GM18519 (cell line): ENCODE results near the gene IL22RA2.

Experiments
- ATAC-seq: cut with Tn5 transposase; IDR thresholded peaks from one replicate; pipeline ENCODE4 v1.9.1; 2021; ENCODE audit warnings: mild to moderate bottlenecking, moderate library complexity; ENCODE audit not compliant: unreplicated experiment, low FRiP score

The IL22RA2 gene

DNA sequence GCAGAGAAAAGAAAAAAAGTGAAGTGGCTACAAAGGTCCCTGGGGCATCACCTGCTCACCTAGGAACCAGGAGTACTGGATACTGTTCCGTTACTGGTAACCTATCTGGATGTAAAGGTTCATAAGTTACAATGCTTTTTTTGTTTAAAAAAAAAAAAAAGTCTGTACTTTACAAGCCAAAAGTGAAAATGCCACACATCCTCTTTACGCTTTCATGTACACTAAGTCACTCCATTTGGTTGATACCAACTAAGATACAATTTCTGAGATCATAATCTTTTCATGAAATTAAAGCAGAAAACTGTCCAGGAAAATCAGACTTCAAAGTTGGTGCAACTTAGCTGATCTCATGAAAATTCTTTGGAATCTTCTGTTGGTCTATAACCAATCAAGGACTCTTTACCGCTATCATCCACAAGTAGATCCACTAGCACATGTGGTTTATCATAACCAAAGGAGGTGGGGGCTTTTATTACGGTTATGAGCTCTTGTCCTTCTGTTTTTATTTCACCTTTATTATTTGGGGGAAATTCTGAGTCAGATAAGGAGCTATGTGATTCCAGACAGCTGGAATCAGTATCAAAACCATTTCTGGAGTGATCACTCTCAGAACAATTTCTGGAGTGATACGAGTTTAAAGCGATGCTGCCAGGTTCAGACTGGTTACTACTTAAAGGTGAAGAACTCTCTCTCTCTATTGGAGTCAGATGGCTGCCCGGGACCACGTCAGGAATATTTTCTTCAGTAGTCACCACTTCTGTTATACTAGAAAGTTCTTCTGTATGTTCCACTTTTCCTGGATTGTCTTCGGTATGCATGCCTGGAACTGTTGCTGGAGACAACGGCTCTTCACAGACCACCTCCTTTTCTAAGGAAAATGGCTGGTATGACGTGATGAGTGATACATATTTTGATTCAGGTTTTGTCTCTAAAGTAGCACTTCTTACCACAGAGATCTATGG, 24.5 kb upstream of the IL22RA2 start:
- ATAC-seq: no peak

DNA sequence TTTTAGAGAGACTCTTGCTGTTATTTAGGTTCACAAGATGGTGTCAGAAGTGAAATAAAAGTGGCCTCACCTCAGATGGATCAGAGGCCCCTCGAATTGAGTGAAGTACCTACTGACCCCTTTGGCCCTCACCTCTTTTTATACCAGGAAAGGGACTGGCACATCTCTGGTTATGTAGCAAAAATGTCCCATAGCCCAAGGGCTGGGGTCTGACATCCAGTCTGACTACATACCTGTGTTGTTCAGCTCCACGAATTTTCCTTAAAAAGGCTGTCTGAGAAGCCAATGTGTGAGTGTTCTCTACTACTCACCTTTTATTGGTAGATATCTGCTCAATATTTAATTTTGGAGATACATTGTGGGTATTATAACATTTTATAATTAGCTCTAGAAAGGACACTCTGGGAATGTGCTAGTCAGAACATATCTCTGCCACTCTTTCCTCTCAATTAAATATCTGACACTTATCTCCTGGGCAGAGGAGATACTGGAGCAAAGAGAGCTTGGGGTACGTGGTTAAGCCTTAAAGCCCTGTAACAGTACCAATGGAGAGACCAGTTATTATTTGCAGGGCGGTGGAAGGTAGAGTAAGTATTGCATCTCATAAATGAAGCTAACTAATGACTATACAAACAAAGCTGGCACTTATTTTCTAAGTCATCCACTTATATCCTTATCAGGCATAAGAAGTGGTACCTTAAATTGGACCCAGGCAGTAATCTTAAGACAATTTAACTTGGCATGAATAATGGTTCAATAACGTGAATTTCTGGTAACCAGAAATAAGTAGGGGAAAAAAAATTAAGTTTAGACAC, 20.0 kb upstream of the IL22RA2 start:
- no peak for ATAC-seq

DNA sequence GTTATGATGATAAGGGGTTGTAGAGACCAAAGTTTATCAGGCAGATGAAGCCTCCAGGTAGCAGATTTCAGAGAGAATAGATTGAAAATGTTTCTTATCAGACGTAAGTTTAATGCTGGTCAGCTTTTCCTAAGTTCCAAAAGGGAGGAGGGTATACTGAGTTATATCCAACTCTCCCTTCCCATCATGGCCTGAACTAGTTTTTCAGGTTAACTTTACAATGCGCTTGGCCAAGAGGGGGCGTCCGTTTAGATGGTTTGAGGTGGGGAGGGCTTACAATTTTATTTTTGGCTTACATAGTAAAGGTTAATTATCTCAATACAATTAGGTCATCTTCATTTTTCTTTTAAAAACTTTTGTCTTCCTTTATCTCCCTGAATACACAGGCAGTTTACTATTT, 19.4 kb upstream of the IL22RA2 start:
- no peak for ATAC-seq

DNA sequence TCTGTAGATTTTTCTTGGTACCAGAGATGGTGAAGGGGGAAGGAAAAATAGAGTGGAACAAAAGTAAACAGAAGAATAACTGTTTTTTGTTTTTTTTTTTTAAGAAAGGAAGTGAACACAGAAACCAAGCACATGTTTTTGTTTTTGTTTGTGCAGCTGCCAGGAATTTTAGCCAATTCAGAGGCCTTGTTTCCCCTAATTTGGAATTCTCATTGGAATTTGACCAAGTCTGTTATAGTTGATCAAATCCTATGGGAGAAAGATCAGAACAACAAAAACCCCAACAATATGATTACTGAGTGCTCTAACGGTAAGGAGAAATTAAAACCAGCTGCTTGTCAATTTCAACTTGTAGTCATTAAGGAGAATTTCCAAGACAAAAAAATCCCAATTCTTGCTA, 18.2 kb upstream of the IL22RA2 start:
- ATAC-seq: no peak

DNA sequence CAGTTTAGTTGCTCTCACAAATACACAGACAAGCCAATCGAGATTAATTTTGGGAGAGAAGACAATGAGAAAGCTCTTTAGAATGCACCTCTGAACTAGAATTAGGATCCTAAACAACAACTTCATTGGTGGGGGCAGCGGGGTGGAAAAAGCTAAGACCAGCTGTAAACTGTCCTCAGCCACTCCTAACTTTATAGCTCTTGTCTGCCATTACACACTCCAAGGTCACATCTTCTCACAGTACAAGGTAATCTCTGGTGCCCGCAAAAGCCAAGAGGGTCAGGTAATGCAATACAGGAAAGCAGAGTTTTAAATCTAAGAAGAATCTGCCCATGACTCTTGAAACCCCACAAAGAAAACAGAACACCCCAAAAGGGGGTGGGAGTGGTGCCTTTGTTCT, 17.8 kb upstream of the IL22RA2 start:
- no peak for ATAC-seq

DNA sequence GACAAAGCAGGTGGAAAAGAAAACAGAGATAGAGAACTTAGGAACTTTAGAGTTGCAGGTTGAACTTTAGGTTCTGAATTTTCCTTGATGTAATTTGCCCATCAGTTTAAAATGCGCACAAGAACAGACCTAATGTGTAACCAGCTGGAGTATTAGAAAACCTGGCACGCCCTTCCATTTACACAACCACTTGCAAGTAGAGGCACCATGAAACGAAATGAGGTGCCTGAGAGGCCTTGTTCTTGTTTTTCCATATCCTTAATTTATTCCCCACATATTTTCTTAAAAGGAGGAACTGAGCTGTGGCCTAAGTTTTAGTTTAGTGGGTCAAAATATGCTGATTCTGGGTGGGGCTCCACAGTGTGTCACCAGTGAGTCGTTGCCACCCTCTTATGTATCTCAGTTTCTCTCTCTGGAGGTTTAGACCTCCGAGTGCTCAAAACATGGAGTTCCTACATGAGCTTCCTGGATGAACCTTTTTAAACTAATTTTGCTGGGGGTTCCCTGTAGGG, 17.2 kb upstream of the IL22RA2 start:
- no peak for ATAC-seq

DNA sequence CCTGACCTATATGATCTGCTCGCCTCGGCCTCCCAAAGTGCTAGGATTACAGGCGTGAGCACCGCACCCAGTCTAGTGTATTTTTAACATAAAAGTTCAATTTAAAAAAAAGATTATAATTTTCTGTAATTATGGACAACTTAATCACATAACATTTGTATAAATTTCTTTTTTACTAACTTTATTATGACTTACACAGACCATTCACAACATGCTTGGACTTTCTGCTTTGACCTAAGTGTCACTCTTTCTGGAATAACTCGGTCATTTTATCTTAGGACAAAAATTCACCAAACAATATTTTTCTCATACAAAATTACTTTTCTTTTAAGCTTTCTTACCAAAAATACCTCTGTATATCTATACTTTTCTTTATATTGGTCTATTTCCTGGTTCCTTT, 15.4 kb upstream of the IL22RA2 start:
- no peak for ATAC-seq

DNA sequence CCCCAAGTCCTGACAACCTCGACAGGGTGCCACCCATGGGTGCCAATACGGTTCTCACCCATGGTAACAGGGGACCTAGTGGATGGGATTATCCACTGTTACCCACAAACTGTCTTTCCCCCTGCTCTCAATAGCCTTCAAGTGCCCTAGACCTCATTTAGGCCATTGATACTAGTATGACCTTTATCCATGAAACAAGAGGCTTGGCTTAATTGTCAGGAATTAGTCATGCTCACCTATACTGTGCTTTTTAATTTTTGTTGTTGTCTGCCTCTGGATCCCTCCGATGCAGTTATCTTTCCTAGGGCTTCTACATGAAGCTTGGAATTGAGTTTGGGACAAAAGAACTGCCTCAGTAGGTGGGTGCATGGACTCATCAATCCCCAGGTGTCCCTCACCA, 11.8 kb upstream of the IL22RA2 start:
- ATAC-seq: no peak

DNA sequence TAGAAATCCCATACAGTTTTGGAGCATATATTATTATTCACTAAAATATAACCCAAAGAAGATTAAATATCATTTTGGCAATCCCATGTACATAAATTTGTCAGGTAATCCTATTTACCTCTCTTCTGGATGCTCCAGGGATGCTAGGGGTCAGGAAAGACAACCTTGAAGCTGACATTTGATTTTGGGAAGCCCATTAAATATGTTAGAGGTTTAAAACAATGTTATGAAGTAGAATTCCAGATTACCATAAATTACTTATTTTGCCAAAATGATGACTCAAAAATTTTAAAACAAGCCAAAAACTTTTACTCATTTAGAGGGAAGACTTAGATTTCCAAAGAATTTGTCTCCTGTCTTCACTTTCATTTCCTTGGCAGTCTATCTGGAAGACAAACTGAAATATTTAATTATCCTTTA, 9.2 kb upstream of the IL22RA2 start:
- no peak for ATAC-seq

DNA sequence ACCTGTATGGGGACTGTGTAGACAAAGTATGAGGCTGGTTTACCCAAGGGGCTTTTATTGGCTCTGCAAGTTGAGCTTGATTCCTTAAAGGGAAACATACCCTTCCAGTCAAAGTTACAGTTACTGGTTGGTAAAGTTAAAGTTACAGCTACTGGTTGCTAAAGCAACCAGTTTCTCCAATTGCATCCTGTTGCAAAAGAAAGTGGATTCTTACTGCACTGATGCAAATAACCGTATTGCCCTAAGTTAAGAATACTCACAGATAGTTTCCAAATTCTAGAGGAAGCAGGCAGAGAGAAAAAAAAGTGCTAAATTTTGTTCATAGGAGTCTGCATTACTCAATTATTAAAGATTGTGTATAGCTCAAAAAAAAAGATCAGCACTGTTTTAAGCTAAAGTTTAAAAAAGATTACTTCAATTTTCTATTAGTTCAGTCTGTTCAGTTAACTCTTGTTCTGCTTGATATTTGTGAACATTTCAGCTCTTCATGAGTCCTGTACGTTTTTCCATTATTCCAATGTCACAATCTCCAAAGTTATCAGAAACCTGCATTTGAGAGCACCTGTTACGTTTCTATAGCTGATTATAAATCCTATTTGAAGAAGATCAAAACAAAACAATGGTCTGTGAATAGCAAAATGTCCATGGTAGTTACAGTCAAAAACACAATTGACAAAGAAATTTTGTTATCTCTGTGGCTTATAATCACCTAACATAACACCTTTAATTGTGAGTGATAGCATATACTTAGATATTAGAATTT, 8.6 kb upstream of the IL22RA2 start:
- no peak for ATAC-seq

DNA sequence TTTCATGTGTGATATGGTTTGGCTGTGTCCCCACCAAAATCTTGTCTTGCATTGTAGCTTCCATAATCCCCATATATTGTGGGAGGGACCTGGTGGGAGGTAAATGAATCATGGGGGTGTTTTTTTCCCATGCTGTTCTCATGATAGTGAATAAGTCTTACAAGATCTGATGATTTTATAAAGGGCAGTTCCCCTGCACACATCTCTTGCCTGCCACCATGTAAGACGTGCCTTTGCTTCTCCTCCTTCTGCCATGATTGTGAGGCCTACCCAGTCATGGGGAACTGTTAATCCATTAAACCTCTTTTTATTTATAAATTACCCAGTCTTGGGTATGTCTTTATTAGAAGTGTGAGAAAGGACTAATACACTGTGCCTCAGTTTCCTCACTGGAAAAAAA, 4.2 kb upstream of the IL22RA2 start:
- ATAC-seq: no peak

DNA sequence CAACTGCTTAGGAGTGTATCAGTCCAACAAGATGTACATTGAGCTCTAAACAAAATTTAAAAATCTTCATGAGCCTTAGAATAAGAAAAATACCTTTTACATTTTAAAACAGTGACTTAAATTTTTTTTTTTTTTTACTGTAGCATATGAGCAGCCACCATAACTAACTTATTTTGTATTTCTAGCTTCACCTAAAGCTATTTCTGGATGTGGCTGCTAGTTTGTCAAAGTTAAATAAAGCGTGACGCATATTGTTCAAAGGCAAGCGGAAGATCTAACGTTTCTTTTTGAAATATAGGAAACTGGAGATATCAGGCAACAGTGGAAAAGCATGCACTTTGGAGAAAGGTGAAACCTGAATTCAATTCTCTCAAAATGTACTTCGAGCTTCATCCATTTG, 3.3 kb upstream of the IL22RA2 start:
- ATAC-seq: no peak

DNA sequence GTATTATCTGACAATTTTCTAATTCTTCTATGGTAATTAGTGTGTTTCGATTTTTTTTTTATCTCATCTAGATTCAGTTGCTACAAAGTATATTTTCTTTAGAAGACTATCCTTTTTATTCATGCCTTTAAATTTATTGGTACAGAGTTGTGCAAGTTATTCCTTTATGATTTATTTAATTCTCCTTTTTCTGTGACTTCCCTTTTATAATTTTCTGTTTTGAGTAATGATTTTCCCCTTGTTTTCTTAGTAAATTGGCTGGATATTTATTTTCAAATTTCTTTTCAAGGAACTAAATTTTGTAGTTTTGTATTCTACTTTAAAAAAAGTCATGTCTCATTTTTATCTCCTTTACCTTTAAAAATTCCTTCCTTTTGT, 2.4 kb upstream of the IL22RA2 start:
- ATAC-seq: no peak

DNA sequence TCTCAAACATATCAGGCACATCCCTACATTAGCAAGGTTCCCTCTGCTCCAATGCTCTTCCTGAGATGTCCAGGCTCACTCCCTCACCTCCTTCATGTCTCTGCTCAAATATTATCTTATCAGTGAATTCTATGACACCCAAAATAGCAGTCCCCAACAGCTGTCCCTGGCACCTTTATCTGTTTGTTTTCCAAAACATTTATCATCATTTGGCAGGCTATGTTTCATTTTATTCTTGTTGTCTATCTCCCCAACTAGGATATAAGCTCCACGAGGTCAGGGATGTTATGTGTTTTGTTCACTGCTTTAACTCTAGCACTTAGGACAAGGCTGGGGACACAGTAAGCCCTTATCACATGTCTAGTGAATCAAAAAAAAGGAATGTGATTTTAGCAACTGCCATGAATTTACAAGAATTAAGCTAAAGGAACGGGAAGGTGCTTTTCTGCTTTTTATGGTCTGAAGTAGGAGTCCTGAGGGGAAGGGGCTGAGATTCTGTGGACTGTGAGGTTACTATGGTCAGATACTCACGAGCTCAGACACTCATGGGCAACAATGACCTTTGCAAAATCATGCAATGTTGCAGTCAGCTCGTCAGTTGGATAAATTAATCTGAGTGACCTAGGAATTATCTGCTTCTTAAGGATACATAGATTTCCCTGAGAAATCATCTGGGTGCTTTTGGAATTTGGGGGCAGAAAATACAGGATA, 1.9 kb upstream of the IL22RA2 start:
- no peak for ATAC-seq

DNA sequence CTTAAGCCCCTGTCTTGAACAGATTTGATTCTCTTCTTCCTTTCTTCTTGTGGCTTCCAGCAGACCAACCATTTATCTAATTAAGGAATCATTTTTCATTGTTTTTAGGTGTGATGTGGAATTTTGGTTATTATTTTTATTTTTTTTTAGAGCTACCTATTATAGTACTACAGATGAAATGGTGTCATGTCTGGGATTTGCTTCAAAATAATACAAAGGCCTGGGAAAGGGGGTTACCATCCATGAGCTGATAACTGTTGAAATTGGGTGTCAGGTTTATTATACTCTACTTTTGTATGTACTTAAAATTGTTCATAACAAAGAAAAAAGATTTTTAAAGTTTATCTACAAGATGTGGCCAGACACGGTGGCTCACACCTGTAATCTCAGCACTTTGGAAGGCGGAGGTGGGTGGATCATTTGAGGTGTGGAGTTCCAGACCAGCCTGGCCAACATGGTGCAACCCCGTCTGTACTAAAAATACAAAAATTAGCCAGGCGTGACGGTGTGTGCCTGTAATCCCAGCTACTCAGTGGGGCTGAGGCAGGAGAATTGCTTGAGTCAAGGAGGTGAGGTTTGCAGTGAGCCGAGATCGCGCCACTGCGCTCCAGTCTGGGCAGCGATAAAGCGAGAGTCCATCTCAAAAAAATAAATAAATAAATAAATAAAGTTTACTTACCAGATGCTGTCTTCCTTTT, 561 bp downstream of the IL22RA2 start:
- no peak for ATAC-seq

DNA sequence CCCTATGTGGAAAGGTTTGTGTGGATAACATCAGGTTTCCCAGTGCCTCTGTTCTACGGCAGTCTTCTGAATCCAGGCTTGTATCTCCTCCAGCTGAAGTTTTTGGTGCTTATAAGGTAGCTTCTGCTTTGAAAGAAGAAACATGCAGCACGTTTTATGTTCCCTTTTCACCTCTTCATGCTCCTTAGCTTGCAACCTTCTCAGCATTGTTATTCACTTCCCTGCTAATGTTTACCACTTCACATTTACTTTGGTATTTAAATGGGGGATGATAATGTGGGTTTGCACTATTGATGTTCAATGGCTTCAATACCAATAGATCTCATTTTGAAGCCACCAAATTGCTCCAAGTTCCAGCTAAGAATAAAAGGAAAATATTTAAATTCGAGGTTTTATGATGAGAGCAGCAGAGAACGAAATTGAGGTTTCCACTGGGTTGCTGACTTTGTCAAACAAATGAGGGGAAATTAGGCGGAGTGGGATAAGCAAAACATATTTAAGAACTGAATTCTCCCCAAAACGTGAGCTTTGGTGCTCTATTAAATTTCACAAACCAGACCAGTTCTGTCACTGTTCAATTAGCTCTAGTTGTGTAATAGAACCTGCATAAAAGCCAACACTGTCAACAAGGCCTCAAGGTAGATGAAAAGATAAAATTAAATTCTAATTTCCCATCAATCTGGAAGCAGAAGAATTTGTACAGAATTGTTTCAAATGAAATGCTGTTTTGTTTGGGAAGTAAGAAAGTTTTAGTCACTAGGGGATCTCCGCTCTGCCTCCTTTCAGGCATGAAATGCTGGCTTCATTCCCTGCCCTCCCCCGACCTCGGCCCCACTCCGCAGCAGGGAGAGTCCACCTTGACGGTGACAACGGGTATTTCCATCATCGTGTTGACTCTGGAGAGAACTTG, 1.4 kb downstream of the IL22RA2 start:
- no peak for ATAC-seq

DNA sequence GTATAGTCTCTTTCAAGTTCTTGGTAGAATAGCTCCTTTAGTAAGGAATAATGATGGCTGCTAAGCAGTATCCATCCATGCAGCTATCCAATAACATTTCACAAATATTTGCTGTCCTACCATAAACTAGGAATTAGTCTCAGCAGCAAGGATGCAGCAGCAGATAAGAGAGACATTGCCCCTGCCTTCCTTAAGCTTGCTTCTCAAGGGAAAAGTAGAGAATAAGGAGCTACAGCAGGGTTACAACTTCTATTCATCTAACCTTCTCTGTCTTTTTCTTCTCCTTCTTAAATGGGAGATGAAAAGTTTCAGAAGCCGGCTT, 2.4 kb downstream of the IL22RA2 start:
- no peak for ATAC-seq

DNA sequence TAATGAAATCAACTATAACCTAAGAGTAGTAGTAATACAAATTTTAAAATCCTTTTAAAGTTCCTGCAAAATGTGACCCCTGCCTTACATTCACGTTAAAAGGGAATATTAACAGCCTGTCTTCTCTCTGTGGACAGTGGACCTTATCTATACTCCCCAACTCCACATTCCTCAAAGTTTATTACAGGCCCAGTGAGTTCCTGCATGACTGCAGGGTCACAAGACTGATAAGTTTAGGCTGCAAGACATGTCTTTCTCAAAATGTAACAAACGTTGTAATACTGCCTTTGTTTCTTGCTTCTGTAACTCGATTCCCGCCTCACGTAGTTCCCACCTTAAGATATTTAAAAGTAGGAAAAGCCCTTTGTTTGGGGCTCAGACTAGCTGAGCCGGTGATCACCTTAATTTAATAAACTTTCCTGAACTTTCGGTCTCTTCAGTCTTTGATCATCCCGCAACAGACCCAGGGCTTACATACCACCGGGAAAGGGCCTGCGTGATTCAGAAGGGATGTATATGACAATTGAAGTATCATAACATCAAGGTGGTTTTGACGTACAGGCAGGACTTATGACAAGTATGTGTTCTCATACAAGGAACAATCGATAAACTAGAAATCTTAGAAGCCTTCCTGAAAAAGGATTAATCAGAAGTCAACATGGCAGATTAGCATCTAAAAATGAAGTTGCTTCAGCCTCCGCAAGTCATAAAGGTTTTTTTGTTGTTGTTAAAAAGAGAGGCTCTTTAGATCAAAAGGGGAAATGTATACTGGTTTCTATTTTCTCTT, 3.0 kb downstream of the IL22RA2 start:
- no peak for ATAC-seq
